Epidermal melanocyte (primary cell): ENCODE data around the gene PTPRN.
"Not testable (repeated sequence)": the region's sequence is repeated elsewhere in the genome, so short reads cannot be mapped to it uniquely, and the experiment has no call there.

ENCODE experiments used
- DNase-seq: peaks from one replicate; pipeline ENCODE4 v3.0.0; 2011; ENCODE audit warnings: low spot score; ENCODE audit not compliant: insufficient read length

Gene PTPRN

DNA sequence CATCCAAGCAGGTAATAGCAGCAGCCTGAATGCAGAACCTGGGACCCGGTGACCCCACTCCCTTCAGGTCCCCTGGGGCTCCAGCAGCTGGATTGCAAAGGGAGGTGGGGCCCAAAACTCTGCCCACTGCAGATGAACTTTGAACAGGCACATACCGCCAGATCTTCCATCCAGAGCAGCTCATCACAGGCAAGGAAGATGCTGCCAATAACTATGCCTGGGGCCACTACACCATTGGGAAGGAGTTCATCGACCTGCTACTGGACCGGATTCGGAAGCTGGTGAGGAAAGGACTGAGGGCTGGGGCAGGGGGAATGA is 39.2 kb downstream of the PTPRN start:
- no peak for DNase-seq

DNA sequence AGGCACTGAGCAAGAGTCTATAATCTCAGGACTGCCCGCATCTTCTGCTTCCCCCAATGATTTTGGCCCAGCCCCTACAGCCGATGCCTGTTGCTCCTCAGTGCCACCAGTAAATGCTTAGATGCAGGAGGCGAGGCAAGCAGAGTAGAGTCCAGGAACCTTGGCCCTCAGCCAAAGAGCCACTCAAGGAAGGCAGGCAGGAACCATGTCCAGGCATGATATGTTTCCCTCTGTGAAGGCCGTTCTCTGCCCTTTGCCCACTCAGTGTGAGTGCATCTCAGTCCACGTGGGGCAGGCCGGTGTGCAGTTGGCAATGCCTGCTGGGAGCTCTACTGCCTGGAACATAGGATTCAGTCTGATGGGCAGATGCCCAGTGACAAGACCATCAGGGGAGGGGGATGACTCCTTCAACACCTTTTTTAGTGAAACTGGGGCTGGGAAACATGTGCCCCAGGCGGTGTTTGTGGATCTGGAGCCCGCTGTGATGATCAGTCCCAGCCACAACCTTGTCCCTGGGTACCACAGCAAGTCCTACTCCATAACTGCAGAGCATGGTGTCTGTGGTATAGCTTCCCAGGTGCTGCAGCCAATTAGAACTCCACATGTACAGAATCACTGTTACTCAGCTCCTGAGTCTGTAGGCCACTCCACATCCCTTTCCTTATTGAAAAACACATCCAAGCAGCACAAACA is 39.7 kb downstream of the PTPRN start:
- no peak for DNase-seq

DNA sequence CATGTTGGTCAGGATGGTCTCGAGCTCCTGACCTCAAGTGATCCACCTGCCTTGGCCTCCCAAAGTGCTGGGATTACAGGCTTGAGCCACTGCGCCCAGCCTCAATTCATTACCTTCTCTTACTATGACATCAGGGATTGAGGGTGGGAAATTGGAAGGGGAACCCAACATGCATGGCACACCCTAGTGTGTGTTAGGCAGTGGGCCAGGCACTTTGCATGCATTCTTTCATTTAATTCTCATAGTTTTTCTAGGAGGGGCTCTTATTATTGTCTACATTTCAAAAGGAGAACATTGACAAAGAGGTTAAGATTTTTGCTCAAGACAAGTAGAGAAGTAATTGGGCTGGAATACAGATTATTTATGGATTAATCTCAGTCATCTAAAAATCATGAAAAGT is 40.9 kb downstream of the PTPRN start:
- no peak for DNase-seq

DNA sequence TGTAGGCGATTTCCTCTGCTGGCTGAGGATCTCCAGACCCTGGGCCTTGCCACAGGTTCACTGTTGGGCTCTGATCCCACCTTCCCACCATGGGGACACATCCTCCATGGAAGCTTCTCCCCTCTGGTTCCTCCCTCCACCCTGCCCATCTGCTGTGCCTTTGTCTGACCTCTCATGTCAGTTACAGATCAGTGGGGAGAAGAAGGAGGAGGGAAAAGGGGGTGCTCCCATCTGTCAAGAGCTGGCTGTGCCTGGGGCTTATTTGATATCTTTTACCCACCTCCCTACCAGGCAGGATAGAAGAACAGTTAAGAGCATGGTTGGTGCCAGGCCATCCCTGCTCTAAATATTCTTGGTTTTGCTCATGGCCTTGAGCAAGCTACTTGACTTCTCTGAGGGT is 42.3 kb downstream of the PTPRN start:
- no peak for DNase-seq

DNA sequence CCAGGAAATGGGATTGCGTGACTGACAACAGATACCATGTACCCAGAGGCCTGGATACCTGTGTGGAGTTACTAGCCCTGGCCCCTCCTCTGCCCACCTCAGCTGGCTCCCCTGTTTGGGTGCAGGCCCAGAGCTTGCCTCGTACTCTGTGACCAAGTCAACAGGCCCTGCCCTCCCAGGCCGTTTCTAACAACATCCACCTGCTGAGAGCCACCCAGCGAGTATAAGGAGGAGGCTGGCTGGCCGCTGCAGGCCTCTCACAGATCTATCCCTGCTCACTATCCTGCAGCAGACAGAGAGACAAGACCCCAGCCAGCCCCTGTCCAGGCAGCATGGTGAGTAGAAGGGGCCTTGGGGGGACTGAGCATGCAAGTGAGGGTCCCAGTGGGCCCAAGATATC is 43.0 kb downstream of the PTPRN start:
- no peak for DNase-seq

DNA sequence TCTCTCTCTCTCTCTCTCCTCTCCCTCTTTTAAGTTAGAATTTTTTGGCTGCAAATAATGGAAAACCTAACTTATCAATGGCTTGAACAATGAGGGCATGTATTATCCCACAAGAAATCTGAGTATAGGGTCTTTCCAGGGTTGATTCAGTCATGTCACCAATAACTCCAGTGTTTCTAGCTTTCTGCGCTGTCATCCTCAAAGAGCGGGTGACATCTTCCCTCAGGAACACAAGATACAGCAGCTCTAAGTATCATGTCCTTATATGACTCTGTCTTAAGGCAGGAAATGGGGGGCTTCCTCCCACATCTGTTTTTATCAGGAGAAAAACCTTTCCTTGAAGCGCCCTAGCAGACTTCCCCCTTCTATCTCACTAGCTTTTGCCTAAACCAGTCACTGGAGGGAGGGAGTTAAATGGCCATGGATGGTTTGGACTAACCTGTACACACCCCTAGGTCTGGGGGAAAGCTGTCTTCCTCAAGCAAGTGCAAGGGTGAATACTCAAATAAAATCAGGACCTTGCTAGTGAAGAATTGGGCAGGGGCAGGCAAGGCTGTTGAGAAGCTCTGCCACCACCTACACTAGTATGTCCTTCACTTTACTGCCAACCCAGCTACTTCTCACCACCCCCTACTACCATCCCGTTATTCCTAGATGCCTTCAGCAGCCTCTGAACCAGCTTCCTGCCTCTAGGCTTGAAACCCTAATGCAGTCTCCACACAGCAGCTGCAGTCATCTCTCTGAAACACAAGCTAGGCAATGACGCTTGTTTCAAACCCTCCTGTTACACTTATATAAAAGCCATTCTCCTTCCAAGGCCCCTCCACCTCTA is 48.0 kb downstream of the PTPRN start:
- no peak for DNase-seq

DNA sequence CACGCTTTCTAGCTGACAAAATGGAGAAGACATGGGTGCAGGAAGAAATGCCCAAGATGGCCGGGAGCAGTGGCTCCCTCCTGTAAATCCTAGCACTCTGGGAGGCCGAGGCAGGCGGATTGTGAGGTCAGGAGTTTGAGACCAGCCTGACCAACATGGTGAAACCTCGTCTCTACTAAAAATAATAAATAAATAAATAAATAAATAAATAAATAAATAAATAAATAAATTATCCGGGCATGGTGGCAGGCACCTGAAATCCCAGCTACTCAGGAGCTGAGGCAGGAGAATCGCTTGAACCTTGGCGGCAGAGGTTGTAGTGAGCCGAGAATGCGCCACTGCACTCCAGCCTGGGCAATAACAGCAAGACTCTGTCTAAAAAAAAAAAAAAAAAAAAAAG is 50.3 kb downstream of the PTPRN start:
- not testable (repeated sequence) for DNase-seq

DNA sequence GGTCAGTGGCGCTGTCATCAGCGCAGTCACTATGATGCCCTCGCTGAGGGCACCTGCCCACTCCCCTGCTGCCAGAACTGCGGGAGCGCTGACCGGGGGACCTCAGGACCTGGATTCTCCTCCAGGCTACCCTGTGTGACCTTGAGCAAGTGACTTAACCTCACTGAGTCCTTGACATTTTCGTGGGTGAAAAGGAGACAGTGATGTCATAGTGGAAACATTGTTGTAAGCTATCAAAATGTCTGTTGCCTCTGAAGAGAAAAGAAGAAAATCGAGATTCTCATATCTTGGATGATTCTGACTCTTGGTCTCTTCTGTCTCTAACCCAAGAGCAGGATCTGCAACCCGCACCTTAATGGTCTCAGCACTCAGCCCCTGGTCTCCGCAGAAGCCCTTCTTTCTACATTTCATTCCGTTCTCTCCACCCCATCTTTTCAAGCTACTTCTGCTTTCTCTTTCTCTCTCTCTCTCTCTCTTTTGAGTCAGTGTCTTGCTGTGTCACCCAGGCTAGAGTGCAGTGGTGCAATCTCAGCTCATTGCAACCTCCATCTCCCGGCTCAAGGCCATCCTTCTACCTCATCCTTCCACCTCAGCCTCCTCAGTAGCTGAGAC is 54.5 kb downstream of the PTPRN start:
- no peak for DNase-seq

DNA sequence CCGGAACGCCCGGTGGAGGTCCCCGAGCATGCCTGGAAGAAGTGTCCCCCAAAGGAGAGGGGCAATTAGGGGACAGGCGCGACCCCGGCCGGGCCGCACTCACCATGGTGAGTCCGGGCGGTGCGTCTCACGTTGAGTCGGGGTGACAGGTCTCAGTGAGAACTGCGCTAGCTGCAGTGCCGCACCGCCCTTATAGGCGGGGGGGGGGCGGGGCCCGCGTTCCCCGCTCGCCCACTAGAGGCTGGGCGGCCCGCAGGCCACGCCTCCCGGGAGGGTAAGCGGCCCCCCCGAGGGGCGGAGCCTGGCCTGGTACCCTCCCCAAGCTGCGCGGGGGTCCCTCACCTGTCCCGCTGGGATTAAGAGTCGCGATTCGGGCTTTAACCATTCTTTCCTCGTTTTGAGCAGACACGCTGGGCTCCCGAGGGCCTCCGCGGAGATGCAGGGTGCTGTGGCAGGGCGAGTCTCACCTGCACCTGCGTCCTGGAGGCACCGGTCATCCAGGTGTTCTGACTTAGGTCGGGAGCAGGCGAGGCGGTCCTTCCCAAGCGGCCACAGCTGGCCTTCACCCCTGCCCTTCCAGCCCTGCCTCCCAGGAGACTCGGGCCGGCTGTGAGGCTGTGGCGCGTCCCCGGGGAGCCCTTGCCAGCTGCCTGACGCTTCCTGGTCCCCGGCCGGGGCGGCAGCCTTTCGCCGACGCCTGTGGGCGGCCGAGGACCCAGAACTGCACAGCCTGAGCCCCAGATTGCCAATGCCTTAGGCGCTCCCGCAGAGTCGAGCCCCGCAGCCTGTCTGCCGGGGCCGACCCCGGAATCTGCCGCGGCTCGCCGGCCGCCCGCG is 55.2 kb downstream of the PTPRN start, which contains the start of gene TUBA4A:
TSS of gene TUBA4A (minus strand) at position 166 of the 837 bp plus-strand sequence. CDS start at position 106, 60 bp downstream.
- DNase-seq = peak; percentile 79

DNA sequence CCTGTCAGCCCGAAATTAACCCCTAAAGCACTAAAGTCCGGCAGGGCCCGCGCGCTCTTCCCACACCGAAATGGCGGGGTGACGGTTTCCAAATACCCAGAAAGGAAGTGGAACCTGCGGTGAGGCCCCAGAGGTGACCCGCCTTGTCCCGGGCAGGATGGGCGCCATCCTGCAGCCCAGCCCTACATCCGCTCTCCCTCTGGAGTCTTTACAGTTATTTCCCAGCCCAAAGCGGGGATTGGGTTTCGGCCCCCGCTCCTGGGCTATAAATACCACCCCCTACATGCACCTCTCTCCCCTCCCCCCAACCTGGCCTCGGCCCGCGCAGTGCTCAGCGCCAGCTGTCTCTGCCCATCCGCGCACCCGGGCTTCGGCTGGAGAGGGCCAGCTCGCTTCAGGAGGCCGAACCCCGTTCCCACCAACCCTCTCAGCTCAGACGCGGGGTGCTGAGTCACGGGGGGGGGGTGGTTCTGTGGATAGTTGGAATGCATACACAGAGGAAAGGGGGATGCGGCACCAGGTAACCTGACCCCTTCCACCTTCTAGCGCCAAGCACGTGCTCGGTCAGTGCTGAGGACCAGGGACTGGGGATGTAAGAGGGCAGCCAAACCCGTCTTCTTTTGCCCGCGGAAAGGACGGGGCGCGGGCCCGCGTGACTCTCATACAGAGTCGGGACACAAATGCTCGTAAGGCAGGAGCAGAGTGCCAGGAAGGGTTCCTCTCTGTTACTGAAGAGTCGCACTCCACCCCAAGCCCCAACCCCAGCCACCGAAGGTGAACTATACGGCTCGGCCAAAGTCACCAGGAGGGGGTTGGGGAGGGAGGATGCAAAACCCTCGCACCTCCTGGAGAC is 56.1 kb downstream of the PTPRN start, which contains the start of gene TUBA4B:
TSS of gene TUBA4B (plus strand) at position 344 of the 853 bp plus-strand sequence. CDS start at position 509, 165 bp downstream.
- DNase-seq = no peak

DNA sequence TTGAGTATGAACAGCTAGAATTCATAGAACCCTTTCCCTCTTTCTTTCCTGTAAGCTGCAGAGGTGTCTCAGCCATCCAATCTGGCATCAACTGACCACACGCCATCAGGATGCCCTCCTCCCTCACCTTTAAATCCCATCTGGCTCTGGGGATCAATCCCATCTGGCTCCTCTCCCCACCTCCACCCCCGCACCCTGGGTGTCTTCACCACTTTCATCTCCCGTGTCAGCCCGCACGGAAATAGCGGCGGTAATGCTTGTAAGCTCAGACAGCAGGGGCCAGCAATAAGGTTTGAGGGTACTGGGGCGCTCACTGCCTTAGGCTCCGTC is 56.7 kb downstream of the PTPRN start:
- DNase-seq = no peak

DNA sequence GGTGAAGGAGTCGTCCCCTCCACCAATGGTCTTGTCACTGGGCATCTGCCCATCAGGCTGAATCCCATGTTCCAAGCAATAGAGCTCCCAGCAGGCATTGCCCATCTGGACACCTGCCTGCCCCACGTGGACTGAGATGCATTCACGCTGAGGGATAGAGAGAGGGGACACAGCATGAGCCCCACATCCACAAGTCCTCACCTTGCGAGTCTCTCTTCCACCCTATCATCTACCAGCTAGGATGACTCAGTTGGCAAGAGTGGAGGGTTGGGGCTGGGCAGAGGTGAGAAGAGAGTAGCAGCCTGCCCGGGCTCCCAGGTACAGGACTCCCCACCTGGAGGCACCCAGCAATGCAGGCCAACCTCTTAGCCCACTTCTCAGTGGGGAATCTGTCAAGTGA is 57.1 kb downstream of the PTPRN start:
- no peak for DNase-seq

DNA sequence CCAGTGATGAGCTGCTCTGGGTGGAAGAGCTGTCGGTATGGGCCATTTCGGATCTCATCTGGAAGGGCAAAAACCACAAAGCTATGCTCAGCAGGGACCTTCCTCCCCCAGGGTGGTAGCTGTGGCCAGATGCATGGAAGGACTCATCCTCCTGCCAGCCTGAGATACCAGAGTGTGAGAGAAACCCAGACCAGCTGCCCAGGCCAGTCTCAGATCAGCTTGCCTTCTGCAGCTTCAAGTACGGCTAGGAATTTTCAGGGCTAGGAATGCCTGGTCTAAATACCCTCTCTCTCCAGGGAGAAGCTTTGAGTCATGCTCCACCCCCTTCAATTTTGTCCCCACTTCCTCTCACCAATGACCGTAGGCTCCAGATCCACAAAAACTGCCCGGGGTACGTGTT is 57.5 kb downstream of the PTPRN start:
- no peak for DNase-seq

DNA sequence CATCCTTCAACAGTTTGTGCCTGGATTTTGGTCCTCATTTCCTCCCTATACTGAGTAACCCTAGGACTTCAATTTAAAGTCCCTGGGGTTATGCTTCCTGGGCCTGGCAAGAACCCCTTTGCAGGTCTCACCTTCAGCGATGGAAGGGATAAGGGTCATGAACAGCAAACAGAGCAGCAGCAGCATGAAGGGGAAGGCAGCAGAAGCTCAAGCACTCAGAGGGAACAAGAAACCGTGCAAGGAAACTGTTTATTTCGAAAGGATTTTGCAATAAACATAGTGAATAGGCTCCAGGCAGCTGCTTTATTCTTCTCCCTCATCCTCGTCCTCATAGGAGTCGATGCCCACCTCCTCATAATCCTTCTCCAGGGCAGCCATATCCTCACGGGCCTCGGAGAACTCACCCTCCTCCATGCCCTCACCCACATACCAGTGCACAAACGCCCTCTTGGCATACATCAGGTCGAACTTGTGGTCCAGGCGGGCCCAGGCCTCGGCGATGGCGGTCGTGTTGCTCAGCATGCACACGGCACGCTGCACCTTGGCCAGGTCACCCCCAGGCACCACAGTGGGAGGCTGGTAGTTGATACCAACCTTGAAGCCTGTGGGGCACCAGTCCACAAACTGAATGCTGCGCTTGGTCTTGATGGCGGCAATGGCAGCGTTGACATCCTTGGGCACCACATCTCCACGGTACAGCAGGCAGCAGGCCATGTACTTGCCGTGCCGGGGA is 59.0 kb downstream of the PTPRN start:
- DNase-seq = no peak

DNA sequence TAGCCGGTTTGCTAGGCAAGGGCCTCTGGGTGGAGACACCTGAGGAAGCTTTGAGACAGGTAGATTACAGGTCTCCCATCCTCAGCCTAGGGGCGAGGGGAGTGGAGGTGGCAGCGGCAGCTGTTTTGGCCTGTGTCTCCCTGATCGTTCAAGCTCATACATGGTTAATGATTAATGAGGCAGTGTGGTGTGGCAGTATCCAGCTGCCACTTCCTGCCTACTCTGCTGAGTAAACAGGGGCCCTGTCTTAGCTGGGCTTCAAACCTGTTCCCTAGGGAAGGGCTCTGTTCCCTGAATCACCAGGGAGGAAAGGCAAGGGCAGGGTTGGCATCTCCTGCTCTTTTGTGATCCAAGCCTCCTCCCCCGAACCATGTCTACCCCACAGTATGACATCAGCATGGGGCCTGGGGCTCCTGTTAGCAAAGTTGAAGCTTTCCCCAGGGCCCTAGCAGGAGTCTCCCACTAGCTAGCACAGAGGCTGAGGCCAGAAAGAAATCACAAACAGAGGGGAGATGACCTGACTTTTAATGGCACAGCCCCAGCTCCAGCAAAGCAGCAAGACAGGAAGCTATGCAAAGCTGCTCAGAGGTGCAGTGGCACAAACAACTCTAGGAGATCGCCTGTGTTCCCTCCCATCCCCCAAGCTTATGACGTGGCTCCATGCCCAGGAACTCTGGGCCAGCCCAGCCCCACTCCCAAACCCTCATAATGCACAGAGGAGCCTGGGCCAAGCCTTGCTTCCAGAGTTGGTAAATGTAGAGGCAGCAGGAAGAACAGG is 59.8 kb downstream of the PTPRN start:
- no peak for DNase-seq

DNA sequence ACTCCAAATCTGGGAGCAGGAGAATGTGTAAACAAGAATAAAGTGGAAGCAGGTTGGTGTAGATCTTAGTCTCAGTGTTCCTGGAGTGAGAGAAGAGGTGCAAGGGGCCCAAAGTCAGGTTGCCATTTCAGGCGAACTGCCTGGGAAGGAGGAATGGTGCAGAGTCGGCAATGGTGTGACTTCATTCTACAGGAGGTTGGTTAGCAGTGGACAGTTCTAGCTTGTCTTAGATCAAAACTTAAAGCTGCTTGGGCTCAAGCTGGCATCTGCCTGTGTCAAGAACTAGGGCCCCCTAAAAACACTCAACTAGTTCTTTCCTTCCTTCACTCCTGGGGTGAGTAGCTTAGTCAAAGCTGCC is 60.4 kb downstream of the PTPRN start:
- DNase-seq = no peak

DNA sequence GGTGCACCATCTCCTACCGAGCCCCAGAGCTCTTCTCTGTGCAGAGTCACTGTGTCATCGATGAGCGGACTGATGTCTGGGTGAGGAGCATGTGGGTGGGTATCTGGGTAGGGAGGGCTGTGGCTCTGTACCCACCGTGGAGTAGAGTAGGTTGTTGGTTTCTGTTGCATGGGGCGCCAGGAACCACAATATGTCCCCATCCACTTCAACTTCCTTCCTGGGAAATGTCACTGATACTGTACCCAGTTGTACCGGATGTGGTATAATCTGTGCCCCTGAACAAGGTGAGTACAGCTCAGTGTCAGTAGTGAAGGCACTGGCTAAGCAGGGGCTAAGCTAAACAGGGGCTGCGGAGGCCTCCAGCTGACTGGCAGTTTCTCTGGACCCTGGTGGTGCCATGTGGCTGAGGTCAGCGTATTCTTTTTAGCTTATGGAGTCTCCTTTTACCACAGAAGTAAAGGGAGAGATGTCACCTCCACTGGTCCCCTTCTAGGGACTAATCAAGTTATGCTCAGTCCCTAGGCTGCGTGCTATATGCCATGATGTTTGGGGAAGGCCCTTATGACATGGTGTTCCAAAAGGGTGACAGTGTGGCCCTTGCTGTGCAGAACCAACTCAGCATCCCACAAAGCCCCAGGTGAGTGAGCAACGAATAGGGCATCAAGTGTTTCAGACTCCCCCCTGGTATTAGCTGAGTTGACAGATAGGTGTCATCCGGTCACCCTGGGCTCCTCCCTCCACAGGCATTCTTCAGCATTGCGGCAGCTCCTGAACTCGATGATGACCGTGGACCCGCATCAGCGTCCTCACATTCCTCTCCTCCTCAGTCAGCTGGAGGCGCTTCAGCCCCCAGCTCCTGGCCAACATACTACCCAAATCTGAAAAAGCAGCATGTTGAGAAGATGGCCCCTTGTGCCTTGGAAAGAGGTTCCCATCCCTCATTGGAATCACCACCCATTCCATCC is 61.2 kb downstream of the PTPRN start:
- no peak for DNase-seq

DNA sequence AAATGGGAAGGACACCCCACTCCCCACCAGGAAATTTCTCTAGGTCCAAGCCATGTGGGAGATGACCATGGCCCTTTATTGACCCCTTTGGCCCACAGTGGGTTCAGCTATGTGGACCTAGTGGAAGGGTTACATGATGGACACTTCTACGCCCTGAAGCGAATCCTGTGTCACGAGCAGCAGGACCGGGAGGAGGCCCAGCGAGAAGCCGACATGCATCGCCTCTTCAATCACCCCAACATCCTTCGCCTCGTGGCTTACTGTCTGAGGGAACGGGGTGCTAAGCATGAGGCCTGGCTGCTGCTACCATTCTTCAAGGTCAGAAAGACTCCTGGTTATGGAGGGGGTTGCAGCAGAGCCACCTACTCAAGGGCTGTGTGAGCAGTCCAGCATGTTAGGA is 62.6 kb downstream of the PTPRN start:
- no peak for DNase-seq
